HFF-Myc (cell line): Measurements from ENCODE around the gene NR2F6.
A peak's percentile ranks its signal among the peaks of the same experiment; 100 is the strongest.

Experiments used
- DNase-seq: peaks from one replicate; pipeline ENCODE4 v3.0.0-alpha.2; 2011; ENCODE audit warnings: low read depth; ENCODE audit errors: extremely low read depth
- H3K4me3 ChIP-seq: replicated peaks from 2 replicates; pipeline ENCODE4 v1.5.1; 2011; ENCODE audit warnings: low read depth, mild to moderate bottlenecking, control low read depth, low read length
- TF ChIP-seq, protein P1 (sequence below): IDR thresholded peaks from 2 replicates; pipeline ENCODE4 v1.5.1; 2012; ENCODE audit warnings: mild to moderate bottlenecking, low read depth, low read length, control low read depth; ENCODE audit errors: missing control alignments

The NR2F6 gene

DNA sequence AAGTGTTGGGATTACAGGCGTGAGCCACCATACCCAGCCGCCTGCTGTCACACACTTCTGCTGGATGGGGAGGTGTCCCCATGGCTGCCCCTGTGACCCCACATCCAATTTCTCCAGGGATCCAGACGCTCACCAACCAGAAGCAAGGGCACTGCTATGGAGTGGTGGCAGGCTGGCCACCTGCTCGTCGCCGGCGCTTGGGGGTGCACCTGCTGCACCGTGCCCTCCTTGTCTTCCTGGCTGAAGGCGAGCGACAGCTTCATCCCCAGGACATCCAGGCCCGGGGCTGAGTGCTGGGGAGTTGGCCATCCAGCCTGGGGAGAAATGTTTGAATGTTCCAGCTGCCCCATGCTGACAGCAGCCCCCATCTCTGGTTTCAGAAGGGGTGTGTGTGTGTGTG, 40.5 kb upstream of the NR2F6 start:
- no peak for DNase-seq
- TF ChIP-seq, protein P1, sequence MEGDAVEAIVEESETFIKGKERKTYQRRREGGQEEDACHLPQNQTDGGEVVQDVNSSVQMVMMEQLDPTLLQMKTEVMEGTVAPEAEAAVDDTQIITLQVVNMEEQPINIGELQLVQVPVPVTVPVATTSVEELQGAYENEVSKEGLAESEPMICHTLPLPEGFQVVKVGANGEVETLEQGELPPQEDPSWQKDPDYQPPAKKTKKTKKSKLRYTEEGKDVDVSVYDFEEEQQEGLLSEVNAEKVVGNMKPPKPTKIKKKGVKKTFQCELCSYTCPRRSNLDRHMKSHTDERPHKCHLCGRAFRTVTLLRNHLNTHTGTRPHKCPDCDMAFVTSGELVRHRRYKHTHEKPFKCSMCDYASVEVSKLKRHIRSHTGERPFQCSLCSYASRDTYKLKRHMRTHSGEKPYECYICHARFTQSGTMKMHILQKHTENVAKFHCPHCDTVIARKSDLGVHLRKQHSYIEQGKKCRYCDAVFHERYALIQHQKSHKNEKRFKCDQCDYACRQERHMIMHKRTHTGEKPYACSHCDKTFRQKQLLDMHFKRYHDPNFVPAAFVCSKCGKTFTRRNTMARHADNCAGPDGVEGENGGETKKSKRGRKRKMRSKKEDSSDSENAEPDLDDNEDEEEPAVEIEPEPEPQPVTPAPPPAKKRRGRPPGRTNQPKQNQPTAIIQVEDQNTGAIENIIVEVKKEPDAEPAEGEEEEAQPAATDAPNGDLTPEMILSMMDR: no peak
- H3K4me3 ChIP-seq: no peak overlapping the region

DNA sequence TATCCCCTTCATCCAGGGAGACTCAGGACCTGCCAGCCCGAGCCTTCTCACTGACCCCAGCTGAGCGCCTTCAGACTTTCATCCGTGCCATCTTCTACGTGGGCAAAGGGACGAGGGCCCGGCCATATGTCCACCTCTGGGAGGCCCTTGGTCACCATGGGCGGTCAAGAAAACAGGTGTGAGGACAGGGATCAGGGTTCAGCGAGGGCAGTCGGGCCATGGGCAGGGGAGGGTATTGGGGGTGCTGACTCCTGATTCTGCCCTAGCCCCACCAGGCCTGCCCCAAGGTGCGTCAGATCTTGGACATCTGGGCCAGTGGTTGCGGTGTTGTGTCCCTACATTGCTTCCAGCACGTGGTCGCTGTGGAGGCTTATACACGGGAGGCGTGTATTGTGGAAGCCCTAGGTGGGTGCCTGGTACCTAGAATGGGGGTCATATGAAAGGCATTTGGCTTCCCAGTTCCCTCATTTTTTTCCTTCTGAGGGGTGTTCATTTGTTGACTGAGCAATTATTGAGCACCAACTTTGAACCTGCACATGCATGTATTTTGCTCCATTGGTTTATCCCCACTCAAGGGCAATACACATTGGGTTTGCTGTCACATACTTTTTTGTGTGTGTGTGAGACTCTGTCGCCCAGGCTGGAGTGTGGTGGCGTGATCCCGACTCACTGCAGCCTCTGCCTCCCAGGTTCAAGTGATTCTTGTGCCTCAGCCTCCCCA, 39.9 kb upstream of the NR2F6 start:
- TF ChIP-seq, protein P1: no peak

DNA sequence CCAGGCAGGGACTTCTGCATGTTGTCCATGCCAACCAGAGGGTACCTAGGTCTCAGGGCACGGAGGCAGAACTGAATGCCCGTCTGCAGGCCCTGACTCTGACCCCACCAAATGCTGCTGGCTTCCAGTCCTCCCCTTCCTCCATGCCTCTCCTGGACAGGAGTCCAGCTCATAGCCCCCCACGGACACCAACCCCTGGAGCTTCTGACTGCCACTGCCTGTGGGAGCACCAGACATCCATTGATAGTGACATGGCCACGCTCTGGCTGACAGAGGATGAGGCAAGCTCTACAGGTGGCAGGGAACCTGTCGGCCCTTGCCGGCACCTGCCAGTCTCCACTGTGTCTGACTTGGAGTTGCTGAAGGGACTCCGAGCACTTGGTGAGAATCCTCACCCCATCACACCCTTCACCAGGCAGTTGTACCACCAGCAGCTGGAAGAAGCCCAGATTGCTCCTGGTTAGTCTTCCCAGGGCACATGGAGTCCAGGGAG, 37.8 kb upstream of the NR2F6 start:
- DNase-seq: no peak
- TF ChIP-seq, protein P1: no peak
- H3K4me3 ChIP-seq: no peak overlapping the region

More for the DNA sequence above, 39.9 kb upstream of the NR2F6 start:
- no peak overlapping the region for H3K4me3 ChIP-seq
- no peak for DNase-seq

DNA sequence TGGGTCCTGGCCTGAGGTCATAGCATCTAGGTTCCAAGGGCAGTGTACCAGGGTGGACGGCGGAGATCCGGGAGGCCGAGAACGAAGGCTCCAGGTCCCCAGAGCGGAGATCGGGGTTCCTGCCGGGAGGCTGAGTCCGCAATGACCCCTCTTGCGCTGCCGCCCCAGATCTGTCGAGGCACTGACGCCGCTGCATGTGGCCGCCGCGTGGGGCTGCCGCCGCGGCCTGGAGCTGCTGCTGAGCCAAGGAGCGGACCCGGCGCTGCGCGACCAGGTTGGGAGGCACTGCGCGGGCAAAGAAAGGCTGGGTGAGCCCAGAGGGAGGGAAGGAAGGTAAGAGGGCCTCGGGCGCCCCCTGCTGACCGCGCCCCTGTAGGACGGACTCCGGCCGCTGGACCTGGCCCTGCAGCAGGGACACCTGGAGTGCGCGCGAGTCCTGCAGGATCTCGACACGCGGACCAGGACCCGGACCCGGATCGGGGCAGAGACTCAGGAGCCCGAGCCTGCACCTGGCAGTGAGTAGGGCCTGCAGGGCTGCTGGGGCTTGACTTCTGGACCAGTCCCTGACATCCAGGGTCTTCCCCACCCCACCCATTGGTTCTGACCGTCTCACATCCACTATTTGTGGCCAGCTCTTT, 36.9 kb upstream of the NR2F6 start:
- peak overlapping the region; percentile 48 for H3K4me3 ChIP-seq
- DNase-seq: peak; percentile 59
- TF ChIP-seq, protein P1: peak; percentile 94

DNA sequence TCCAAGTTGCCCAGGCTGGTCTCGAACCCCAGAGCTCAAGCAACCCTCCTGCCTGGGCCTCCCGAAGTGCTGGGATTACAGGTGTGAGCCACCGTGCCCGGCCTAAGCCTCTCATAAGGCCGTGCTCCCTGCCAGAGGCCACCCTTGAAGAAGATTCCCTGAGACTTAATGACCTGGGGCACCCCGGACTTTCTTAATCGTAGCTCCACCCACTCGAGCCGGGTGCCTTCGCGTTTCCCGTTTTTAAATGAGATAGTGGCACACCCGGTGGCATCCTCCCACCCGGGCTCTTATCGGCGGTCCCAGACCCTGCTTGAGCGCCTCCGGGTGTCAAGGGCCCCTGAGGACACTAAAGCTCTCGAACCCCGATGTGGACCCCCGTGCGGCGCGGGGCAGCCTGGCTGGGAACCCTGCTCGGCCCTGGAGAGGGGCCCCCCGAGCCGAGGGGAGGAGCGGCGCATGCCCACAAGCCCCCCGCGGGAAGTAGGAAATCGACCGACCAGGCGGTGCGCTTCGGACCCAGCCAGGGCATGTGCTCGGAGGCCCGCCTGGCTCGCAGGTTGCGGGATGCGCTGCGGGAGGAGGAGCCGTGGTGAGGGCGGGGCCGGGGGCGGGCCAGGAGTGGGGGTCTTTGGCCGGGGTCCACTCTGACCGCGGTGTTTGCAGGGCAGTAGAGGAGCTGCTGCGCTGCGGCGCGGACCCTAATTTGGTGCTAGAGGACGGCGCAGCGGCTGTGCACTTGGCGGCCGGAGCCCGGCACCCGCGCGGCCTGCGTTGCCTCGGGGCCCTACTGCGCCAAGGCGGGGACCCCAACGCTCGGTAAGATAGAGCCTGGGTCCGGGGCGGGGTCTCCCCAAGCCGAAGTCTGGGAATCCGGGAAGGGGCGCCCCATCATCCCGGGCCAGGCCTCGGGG, 35.9 kb upstream of the NR2F6 start, which contains the start of gene ANKLE1:
Gene ANKLE1, plus strand, starts transcription at position 511 of the 914 bp plus-strand sequence. Its CDS starts 20 bp downstream, at position 531.
- peak within 1 kb of the TSS; percentile 48 for H3K4me3 ChIP-seq
- TF ChIP-seq, protein P1: no peak
- DNase-seq: no peak

DNA sequence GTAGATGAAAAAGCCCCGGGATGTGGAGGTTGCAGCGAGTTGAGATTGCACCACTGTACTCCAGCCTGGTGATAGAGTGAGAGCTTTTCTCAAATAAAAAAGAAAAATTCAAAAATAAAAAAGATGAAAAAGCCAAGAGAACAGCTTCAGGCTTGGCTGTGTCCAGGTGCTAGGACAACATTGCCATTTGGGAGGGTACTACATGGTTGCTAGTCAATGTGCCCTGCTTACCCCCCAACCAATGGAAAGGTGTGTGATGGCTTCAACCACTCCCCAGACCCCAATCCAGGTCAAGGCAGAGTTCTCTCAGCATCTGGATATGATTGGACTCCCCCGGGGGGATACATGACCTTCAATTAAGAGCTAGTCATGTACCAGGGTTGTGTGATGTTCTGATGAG, 33.7 kb upstream of the NR2F6 start:
- TF ChIP-seq, protein P1: no peak
- no peak overlapping the region for H3K4me3 ChIP-seq
- DNase-seq: no peak
